HuH-7 (cell line): ENCODE measurements around the gene TMPRSS7.

ENCODE experiments used
- DNase-seq: peaks from one replicate; pipeline ENCODE4 v3.0.0; 2011; ENCODE audit warnings: low spot score

The TMPRSS7 gene

GRCh38 chr3:112129925-112130637 is 95.5 kb downstream of the TMPRSS7 start:
- DNase-seq, result no peak

GRCh38 chr3:112130638-112130993 is 96.1 kb downstream of the TMPRSS7 start:
- DNase-seq, result no peak
